Left ventricle myocardium inferior (tissue), 1 donor: Measurements from ENCODE around the gene ABHD4. TPM values are rescaled to one million over a fixed set of nuclear protein-coding genes. Genes with fewer than 3 reads are reported as not detected.

Experiments
- DNase-seq: peaks from one replicate; pipeline ENCODE4 v3.0.0-alpha.2; 2020
- H3K27ac ChIP-seq: fragments of 200-600 bp; replicated peaks from 2 replicates; pipeline ENCODE4 v1.8.0; 2021
- H3K27me3 ChIP-seq: fragments of 200-600 bp; 2 replicates; pipeline ENCODE4 v1.8.0; 2021; ENCODE audit warnings: low read depth
- H3K36me3 ChIP-seq: fragments of 200-600 bp; 2 replicates; pipeline ENCODE4 v1.8.0; 2021
- H3K4me1 ChIP-seq: fragments of 200-600 bp; 2 replicates; pipeline ENCODE4 v1.8.0; 2021
- H3K4me3 ChIP-seq: fragments of 200-600 bp; 2 replicates; pipeline ENCODE4 v1.8.0; 2021; ENCODE audit warnings: mild to moderate bottlenecking, moderate library complexity
- H3K9me3 ChIP-seq: fragments of 200-600 bp; replicated peaks from 2 replicates; pipeline ENCODE4 v1.8.0; 2021
- CTCF ChIP-seq: fragments of 200-600 bp; IDR thresholded peaks from 2 replicates; pipeline ENCODE4 v1.8.0; 2021; ENCODE audit warnings: antibody characterized with exemption, mild to moderate bottlenecking, borderline replicate concordance
- intact Hi-C: fragments of 100-400 bp; cut with micrococcal nuclease; formaldehyde crosslinking; loops from one replicate; pipeline ENCODE4 v1.11.0; 2022
- total RNA-seq: library from RNA; stranded (reverse); fragmentation: NEBNext Ultra II Directional; extraction: Animal tissue kit (Norgen Biotek cat#: 25700); gene quantifications from one replicate; pipeline ENCODE4 v1.2.1, GENCODE V29; 2021
- donor health status: DM: no; HTN: yes; CAD: no; lungs with severe emphysema.

Gene ABHD4
- total RNA-seq, 1 donor from 2014 or later = 23.2 TPM

GRCh38 chr14:22646570-22647254, 48.6 kb downstream of the ABHD4 start:
- intact Hi-C loops = loop anchor here (10.0 kb wide), 1 partner anchor 72 kb away; no protein-coding TSS in a partner anchor
- H3K4me3 ChIP-seq = no peak overlapping the region
- no peaks in the 10 kb centered on the region for H3K27me3 ChIP-seq

GRCh38 chr14:22648506-22648905, 50.4 kb downstream of the ABHD4 start:
- DNase-seq = no peak
- no peak overlapping the region for H3K27ac ChIP-seq
- no peak for TF ChIP-seq CTCF
- intact Hi-C loops = loop anchor here (10.0 kb wide), 1 partner anchor 74 kb away; no protein-coding TSS in a partner anchor
- no peaks in the 10 kb centered on the region for H3K36me3 ChIP-seq
- H3K9me3 ChIP-seq = no peaks in the 10 kb centered on the region
- H3K4me1 ChIP-seq = no peaks in the 10 kb centered on the region
- no peaks in the 10 kb centered on the region for H3K27me3 ChIP-seq
- no peak overlapping the region for H3K4me3 ChIP-seq

More at GRCh38 chr14:22646570-22647254, 48.6 kb downstream of the ABHD4 start:
- DNase-seq = no peak
- TF ChIP-seq CTCF = no peak
- no peaks in the 10 kb centered on the region for H3K36me3 ChIP-seq
- no peaks in the 10 kb centered on the region for H3K9me3 ChIP-seq
- no peaks in the 10 kb centered on the region for H3K4me1 ChIP-seq
- no peak overlapping the region for H3K27ac ChIP-seq

GRCh38 chr14:22650046-22650739, 52.1 kb downstream of the ABHD4 start:
- Histone ChIP-seq H3K27me3 (no peaks in the 10 kb centered on the region), H3K4me1 (no peaks in the 10 kb centered on the region), H3K9me3 (no peaks in the 10 kb centered on the region), H3K4me3 (no peak overlapping the region), H3K27ac (no peak overlapping the region), H3K36me3 (no peaks in the 10 kb centered on the region)
- TF ChIP-seq CTCF = no peak
- intact Hi-C loops = loop anchor here (5.0 kb wide), 1 partner anchor 258 kb away; no protein-coding TSS in a partner anchor
- DNase-seq = no peak

GRCh38 chr14:22650960-22651521, 52.9 kb downstream of the ABHD4 start:
- intact Hi-C loops = loop anchor here (5.0 kb wide), 1 partner anchor 259 kb away; no protein-coding TSS in a partner anchor
- H3K4me3 ChIP-seq = no peak overlapping the region

More at GRCh38 chr14:22650960-22651521, 52.9 kb downstream of the ABHD4 start:
- H3K4me1 ChIP-seq = no peaks in the 10 kb centered on the region
- no peak for TF ChIP-seq CTCF
- H3K27ac ChIP-seq = no peak overlapping the region
- H3K9me3 ChIP-seq = no peaks in the 10 kb centered on the region
- H3K27me3 ChIP-seq = no peaks in the 10 kb centered on the region
- no peak for DNase-seq
- H3K36me3 ChIP-seq = no peaks in the 10 kb centered on the region
